GM12874 (cell line): ENCODE data around the gene RIOX2.

Source experiments
- TF ChIP-seq, protein P1 (sequence below): IDR thresholded peaks from 2 replicates; pipeline ENCODE4 v1.5.1; 2011; ENCODE audit warnings: low read depth, mild to moderate bottlenecking, control low read depth, low read length, moderate library complexity; ENCODE audit not compliant: insufficient read depth

RIOX2 gene

DNA sequence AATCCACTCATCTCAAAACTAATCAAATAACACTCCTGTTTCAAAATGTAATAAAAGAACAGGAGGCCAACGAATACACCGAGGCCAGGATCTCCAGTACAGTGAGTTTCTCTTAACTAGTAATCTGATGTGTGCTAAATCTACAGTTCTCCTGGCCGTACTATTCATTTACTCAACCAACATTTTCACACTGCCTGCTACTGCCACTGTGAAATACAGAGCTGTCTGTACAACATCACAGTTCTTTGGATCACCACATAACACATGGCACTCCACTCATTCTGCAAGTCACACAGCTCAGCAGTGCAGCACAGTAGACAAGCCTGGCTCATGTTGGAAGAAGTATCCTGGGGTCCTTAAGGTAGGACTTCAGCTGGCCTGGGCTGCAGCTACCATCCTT lies 21.9 kb downstream of the RIOX2 start:
- TF ChIP-seq, protein P1, sequence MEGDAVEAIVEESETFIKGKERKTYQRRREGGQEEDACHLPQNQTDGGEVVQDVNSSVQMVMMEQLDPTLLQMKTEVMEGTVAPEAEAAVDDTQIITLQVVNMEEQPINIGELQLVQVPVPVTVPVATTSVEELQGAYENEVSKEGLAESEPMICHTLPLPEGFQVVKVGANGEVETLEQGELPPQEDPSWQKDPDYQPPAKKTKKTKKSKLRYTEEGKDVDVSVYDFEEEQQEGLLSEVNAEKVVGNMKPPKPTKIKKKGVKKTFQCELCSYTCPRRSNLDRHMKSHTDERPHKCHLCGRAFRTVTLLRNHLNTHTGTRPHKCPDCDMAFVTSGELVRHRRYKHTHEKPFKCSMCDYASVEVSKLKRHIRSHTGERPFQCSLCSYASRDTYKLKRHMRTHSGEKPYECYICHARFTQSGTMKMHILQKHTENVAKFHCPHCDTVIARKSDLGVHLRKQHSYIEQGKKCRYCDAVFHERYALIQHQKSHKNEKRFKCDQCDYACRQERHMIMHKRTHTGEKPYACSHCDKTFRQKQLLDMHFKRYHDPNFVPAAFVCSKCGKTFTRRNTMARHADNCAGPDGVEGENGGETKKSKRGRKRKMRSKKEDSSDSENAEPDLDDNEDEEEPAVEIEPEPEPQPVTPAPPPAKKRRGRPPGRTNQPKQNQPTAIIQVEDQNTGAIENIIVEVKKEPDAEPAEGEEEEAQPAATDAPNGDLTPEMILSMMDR = no peak

DNA sequence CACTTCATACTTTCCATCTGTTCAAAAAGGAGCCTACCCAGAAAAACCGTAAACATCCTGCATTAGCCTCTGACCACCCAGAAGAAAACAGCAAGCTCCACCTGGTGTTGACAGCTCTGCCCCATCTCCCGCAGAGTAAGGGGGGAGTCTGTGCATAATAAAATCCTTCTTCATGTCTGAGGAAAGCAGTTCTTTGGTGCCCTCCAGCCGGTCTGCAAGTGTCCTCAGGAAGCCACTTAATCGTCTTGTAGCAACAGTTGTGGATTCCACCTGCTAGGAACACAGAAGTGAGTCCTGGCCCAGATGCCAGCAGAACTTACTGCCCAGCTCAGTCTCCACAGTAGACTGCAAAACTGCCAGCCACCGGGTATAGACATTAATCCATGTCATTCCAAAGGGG lies 22.5 kb downstream of the RIOX2 start:
- TF ChIP-seq, protein P1 = no peak

DNA sequence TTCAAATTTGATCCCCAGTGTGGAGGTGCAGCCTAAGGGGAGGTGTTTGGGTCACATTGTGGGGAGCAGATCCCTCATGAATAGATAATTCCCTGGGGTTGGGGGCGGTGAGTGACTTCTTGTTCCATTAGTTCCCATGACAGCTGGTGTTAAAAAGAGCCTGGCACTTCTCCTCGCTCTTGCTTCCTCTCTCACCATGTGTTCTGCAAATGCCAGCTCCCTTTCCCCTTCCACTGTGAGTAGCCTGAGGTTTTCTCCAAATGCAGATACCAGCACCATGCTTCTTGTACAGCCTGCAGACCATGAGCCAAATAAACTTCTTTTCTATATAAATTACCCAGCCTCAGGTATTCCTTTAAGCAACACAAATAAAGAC lies 23.1 kb downstream of the RIOX2 start:
- TF ChIP-seq, protein P1 = no peak

DNA sequence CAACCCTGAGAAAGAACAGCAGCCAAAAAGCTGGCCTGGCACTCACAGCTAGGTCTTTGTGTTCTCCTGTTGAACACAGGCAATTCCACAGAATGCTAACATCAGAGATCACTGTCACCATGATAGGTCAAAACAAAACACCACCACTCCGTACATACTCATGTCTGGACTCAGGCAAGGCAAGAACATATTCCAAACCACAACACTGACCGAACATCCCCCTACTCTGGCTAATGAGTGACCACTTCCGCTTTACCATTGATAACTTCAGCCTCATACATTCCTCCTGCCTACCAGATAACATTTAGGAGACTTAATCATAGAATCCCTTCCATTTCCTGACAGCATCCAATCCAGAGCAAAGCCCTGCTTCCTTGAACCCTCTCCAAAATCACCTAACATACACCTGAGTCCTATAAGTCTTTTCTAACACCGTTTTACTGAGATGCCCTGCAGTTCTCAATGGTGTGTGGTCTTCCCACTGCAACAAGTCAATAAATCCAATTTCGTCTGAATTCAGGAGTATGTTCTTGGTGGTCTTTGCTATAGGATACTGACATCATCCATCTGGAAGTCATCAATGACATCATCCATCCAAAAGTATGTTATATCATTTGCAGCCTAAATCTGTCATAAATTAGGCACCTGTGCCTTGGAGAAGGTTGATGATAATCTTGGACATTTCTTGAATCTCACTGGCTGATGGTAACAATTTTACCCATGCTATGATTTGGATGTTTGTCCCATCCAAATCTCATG lies 23.7 kb downstream of the RIOX2 start:
- TF ChIP-seq, protein P1 = no peak

DNA sequence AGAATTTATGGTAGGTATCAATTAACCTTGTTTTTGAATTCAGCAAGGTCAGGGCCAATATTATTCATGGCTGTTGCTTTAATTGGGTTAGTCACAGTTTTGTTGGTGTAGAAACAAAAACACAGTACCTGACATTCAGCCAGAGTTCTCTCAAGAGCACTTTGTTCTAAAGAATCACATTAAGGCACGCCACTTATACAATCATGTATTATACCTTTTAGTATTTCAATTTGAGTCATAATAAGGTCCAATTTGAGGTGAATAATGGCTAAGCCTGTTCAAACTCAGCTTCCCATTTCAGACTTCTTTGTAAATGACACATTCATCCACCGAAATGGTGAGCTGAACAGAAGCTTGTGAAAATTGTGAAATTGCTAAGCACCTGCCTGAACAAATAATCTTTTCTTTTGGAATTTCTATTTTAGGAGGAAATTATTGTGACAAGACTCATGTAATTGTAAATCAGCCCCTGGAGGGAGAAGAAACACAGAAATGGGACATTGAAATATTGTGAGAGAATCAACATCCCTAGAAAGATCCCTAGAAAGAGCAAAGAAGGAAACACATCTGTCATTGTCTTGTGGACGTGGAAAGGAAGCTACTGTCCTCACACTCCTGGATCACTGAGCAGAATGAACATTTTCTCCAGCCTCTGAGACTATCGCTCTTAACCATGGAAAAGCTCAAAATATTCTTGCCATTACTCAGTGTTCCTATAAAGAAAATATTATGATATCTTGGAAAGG lies 29.3 kb downstream of the RIOX2 start:
- TF ChIP-seq, protein P1 = no peak

DNA sequence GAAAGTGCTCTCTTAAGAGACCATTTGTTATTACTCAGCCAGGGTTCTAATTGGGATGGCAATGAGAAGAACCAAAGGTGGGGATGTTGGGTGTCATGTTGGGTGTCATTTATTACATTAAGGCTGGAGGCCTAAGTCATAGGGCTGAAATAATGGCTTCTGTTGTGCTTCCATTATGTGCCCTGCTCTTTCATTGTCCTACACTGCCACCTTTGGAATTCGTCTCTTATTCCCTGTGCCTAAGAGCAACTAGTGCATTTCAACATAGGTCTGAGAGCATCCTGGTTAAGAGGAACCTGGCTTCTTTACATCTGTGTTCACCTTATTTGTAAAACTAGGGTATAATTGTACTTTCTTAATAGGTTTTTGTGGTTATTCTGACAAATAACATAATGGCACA lies 32.2 kb downstream of the RIOX2 start:
- TF ChIP-seq, protein P1 = no peak

DNA sequence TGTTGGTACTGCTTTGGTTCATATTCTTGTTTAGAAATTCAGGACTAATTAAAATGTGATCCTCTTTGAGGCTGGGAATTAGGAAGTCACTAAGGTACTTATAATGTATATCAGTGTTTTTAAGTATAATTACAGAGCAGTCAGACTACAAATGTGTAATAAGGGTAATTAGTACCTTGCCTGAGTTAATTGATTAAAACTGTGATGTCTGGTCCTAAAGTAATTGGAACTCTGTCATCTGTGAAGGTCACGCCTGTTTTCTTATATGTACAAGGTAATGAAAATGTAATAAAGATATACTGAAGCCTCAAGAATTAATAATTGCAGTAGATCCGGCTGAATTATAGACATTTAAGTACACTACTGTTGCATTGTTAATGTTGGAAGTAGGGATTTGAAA lies 32.8 kb downstream of the RIOX2 start:
- TF ChIP-seq, protein P1 = no peak
